Prostate gland (tissue), 2 donors: Measurements from ENCODE around the gene PDE4D.

Experiments used
- POLR2AphosphoS5 ChIP-seq: sonication (generic); formaldehyde crosslinking; IDR thresholded peaks from one replicate; pipeline ENCODE4 v1.6.1; 2017; ENCODE audit warnings: antibody characterized with exemption
- TF ChIP-seq, protein P1 (sequence below), 4 experiments: fragments of 200-600 bp in 2 of 4; fragments of 450-650 bp in 2 of 4; sonication (generic) in 2 of 4; IDR thresholded peaks; 1 replicate in 3 of 4; 2 replicates in 1 of 4; pipeline ENCODE4 v1.5.1; 2016 to 2019; ENCODE audit warnings: antibody characterized with exemption in 4 of 4, mild to moderate bottlenecking in 2 of 4, moderate library complexity in 2 of 4

DNA sequence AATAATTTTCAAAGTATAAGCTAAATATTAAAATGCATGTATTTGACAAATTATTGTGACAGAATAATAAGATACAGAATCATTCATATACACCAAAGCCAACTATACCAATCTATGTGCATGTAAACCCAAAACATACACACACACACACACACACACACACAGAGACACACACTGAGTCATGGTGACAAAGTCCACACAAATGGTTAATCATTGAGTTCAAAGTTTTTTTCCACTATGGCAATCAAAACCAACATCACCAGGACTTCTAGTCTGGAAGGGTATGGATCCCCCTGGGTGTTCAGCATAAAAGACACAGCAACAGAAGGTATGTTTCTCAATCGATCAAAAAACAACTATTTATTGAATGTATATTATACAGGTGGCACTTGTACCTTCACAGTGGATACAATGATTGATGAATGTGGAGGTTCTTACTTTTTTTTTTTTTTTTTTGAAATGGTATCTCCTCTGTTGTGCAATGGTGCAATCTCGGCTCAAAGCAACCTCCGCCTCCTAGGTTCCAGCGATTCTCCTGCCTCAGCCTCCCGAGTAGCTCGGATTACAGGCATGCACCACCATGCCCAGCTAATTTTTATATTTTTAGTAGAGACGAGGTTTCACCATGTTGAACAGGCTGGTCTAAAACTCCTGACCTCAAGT, 137.0 kb downstream of the PDE4D start:
- no peak for TF ChIP-seq POLR2AphosphoS5
- TF ChIP-seq, protein P1, sequence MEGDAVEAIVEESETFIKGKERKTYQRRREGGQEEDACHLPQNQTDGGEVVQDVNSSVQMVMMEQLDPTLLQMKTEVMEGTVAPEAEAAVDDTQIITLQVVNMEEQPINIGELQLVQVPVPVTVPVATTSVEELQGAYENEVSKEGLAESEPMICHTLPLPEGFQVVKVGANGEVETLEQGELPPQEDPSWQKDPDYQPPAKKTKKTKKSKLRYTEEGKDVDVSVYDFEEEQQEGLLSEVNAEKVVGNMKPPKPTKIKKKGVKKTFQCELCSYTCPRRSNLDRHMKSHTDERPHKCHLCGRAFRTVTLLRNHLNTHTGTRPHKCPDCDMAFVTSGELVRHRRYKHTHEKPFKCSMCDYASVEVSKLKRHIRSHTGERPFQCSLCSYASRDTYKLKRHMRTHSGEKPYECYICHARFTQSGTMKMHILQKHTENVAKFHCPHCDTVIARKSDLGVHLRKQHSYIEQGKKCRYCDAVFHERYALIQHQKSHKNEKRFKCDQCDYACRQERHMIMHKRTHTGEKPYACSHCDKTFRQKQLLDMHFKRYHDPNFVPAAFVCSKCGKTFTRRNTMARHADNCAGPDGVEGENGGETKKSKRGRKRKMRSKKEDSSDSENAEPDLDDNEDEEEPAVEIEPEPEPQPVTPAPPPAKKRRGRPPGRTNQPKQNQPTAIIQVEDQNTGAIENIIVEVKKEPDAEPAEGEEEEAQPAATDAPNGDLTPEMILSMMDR (IDR thresholded peaks at IDR 0.05): no peak
